Ascending aorta (tissue), 2 donors: ENCODE data around the gene PCBD1. TPM values are rescaled to one million over a fixed set of nuclear protein-coding genes. Genes with fewer than 3 reads are reported as not detected.

ENCODE experiments used
- DNase-seq, 2 donors: peaks; one replicate each; pipeline ENCODE4 v3.0.0-alpha.2; 2019; ENCODE audit warnings: low spot score in 2 of 2
- H3K27ac ChIP-seq, 2 donors: fragments of 200-600 bp; sonication (generic); one replicate each; pipeline ENCODE4 v1.5.1; 2016 to 2017; ENCODE audit warnings: mild to moderate bottlenecking in 1 of 2
- H3K27me3 ChIP-seq: fragments of 200-600 bp; sonication (generic); one replicate; pipeline ENCODE4 v1.5.1; 2017
- H3K36me3 ChIP-seq, 2 donors: fragments of 200-600 bp; sonication (generic); one replicate each; pipeline ENCODE4 v1.5.1; 2016
- H3K4me1 ChIP-seq, 2 donors: fragments of 200-600 bp; sonication (generic); one replicate each; pipeline ENCODE4 v1.5.1; 2016 to 2017; ENCODE audit warnings: mild to moderate bottlenecking in 1 of 2
- H3K4me3 ChIP-seq, 2 donors: fragments of 200-600 bp; sonication (generic); one replicate each; pipeline ENCODE4 v1.5.1; 2016 to 2017; ENCODE audit warnings: mild to moderate bottlenecking in 1 of 2
- H3K9me3 ChIP-seq, 2 donors: fragments of 200-600 bp; sonication (generic); one replicate each; pipeline ENCODE4 v1.5.1; 2016
- intact Hi-C: fragments of 100-400 bp; cut with DNase I; formaldehyde crosslinking; loops from one replicate; pipeline ENCODE4 v1.15.1; 2023
- total RNA-seq: library from RNA; depleted of rRNA; stranded (reverse); fragments of >200 nt; gene quantifications from one replicate; pipeline ENCODE4 v1.1.0, GENCODE V29; 2016
- TF ChIP-seq, protein P1 (sequence below), 3 experiments: fragments of 200-600 bp in 2 of 3; fragments of 450-650 bp in 1 of 3; sonication (generic) in 2 of 3; IDR thresholded peaks; one replicate each; pipeline ENCODE4 v1.5.1; 2016 to 2019; ENCODE audit warnings: antibody characterized with exemption in 3 of 3, mild to moderate bottlenecking in 1 of 3, moderate library complexity in 1 of 3

The PCBD1 gene
- total RNA-seq, 1 donor from 2014 or later = 45.8 TPM

- H3K27me3 ChIP-seq = no peaks in the 10 kb centered on the region
- no peak overlapping the region for H3K27ac ChIP-seq
- H3K4me1 ChIP-seq = no peaks in the 10 kb centered on the region
- TF ChIP-seq, protein P1, sequence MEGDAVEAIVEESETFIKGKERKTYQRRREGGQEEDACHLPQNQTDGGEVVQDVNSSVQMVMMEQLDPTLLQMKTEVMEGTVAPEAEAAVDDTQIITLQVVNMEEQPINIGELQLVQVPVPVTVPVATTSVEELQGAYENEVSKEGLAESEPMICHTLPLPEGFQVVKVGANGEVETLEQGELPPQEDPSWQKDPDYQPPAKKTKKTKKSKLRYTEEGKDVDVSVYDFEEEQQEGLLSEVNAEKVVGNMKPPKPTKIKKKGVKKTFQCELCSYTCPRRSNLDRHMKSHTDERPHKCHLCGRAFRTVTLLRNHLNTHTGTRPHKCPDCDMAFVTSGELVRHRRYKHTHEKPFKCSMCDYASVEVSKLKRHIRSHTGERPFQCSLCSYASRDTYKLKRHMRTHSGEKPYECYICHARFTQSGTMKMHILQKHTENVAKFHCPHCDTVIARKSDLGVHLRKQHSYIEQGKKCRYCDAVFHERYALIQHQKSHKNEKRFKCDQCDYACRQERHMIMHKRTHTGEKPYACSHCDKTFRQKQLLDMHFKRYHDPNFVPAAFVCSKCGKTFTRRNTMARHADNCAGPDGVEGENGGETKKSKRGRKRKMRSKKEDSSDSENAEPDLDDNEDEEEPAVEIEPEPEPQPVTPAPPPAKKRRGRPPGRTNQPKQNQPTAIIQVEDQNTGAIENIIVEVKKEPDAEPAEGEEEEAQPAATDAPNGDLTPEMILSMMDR (IDR thresholded peaks at IDR 0.05) = no peak
- no peak overlapping the region for H3K4me3 ChIP-seq
- no peak for DNase-seq
- intact Hi-C loops = no loop called here
- no peaks in the 10 kb centered on the region for H3K9me3 ChIP-seq
- no peaks in the 10 kb centered on the region for H3K36me3 ChIP-seq
These were observed 24.2 kb upstream of the PCBD1 start for GRCh38 chr10:70912556-70912955.

DNA sequence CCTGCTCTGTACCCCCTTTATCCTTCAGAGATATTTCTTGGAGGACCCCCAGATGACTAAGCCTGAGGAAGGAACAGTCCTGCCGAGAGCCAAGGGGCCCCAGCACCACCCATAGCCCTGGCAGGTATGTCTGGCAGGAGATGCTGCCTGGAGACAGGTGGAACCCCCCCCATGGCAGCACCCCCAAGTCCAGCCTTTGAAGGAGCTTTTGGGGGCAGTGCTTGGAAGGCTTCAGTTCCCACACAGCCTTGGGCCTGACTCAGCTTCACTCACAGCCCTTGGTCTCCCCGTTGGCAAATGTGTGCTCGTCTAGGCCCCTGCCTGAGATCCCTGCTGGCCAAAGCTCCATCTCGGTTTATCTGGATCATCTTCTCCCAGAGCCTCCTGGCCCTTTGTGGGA, 23.0 kb upstream of the PCBD1 start:
- Histone ChIP-seq H3K4me3 (no peak overlapping the region), H3K27ac (no peak overlapping the region), H3K36me3 (no peaks in the 10 kb centered on the region), H3K4me1 (no peaks in the 10 kb centered on the region), H3K9me3 (no peaks in the 10 kb centered on the region), H3K27me3 (no peaks in the 10 kb centered on the region)
- TF ChIP-seq, protein P1 (IDR thresholded peaks at IDR 0.05) = no peak
- DNase-seq = no peak
- intact Hi-C loops = no loop called here

- no peak for DNase-seq
- H3K9me3 ChIP-seq = no peaks in the 10 kb centered on the region
- no peaks in the 10 kb centered on the region for H3K36me3 ChIP-seq
- intact Hi-C loops = no loop called here
- TF ChIP-seq, protein P1 (IDR thresholded peaks at IDR 0.05) = no peak
- H3K27me3 ChIP-seq = no peaks in the 10 kb centered on the region
- H3K4me1 ChIP-seq = no peaks in the 10 kb centered on the region
- H3K4me3 ChIP-seq = no peak overlapping the region
- H3K27ac ChIP-seq = no peak overlapping the region
These were observed 22.3 kb upstream of the PCBD1 start for GRCh38 chr10:70910486-70911341.

DNA sequence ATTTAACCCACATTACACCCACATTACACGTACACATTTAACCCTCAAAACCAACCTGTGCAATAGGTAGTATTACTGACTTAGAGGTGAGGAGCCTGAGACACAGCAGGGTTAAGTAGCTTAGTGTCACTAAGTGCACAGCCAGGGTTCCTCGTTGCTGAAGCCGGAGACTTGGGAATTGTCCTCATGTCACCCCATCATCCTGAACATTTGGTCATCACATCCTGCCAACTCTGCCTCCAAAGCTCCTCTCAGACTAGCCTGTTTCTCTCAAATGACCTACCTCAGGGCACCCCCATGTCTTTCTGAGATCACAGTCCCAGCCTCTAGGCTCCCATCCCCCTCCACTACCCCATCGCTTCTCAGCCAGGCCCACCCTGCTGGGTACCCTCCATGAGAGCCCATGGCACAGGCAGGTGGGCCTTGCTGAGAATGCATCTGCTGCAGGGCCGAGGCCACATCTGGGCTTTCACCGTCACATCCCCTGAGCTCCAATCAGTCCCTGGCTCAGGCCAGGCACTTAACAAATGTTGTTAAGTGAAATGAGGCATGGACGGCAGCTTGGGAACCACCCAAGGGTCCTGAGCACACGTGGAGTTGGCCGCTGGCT, 21.1 kb upstream of the PCBD1 start:
- Histone ChIP-seq H3K4me3 (no peak overlapping the region), H3K27me3 (no peaks in the 10 kb centered on the region), H3K4me1 (no peaks in the 10 kb centered on the region), H3K9me3 (no peaks in the 10 kb centered on the region), H3K36me3 (no peaks in the 10 kb centered on the region), H3K27ac (no peak overlapping the region)
- TF ChIP-seq, protein P1 (IDR thresholded peaks at IDR 0.05) = no peak
- DNase-seq = no peak
- intact Hi-C loops = no loop called here

- no peak overlapping the region for H3K4me3 ChIP-seq
- no peak overlapping the region for H3K27ac ChIP-seq
- DNase-seq = no peak
- H3K27me3 ChIP-seq = no peaks in the 10 kb centered on the region
- TF ChIP-seq, protein P1 (IDR thresholded peaks at IDR 0.05) = no peak
- H3K9me3 ChIP-seq = no peaks in the 10 kb centered on the region
- no peaks in the 10 kb centered on the region for H3K36me3 ChIP-seq
- H3K4me1 ChIP-seq = no peaks in the 10 kb centered on the region
- intact Hi-C loops = no loop called here
These were observed 20.3 kb upstream of the PCBD1 start for GRCh38 chr10:70908406-70909296.
